WTC11 (cell line): Measurements from ENCODE around the gene NACC2. TPM values are rescaled to one million over a fixed set of nuclear protein-coding genes. Genes with fewer than 3 reads are reported as not detected.
"Not testable (repeated sequence)": the region's sequence is repeated elsewhere in the genome, so short reads cannot be mapped to it uniquely, and the experiment has no call there.

Experiments
- ATAC-seq: fragments of 200-7000 bp; cut with Tn5 transposase; 2 replicates; pipeline ENCODE4 v1.10.0; 2021; ENCODE audit warnings: mild to moderate bottlenecking, moderate library complexity
- CTCF ChIA-PET: fragments of 300-600 bp; sonication (Branson Sonifier 250); formaldehyde crosslinking; loops from one replicate; lab custom pipeline; 2021; ENCODE audit warnings: antibody characterized with exemption; lab: Charles Lee
- POLR2A ChIA-PET: fragments of 350-600 bp; sonication (Branson Sonifier 250); formaldehyde crosslinking; loops from one replicate; lab custom pipeline; 2021; ENCODE audit warnings: antibody characterized with exemption; lab: Charles Lee
- DNase-seq: peaks from one replicate; pipeline ENCODE4 v3.0.0; 2021; ENCODE audit warnings: low spot score
- H3K27ac Mint-ChIP-seq: 2 replicates; pipeline ENCODE4 v1.8.0; 2021; ENCODE audit warnings: mixed read lengths
- H3K27me3 Mint-ChIP-seq: 2 replicates; pipeline ENCODE4 v1.8.0; 2021; ENCODE audit warnings: low read depth, mild to moderate bottlenecking, moderate library complexity, mixed read lengths
- H3K36me3 Mint-ChIP-seq: 2 replicates; pipeline ENCODE4 v1.8.0; 2021; ENCODE audit warnings: mixed read lengths
- H3K4me1 Mint-ChIP-seq: 2 replicates; pipeline ENCODE4 v1.8.0; 2022; ENCODE audit warnings: mixed read lengths
- H3K4me3 Mint-ChIP-seq: 2 replicates; pipeline ENCODE4 v1.8.0; 2021; ENCODE audit warnings: mild to moderate bottlenecking, moderate library complexity, mixed read lengths
- H3K9me3 Mint-ChIP-seq: 2 replicates; pipeline ENCODE4 v1.8.0; 2021; ENCODE audit warnings: mixed read lengths
- ATF1 ChIP-seq: sonication (generic); formaldehyde crosslinking; IDR thresholded peaks from 2 replicates; pipeline ENCODE4 v1.8.1; 2023; ENCODE audit warnings: mild to moderate bottlenecking, moderate library complexity, missing genetic modification reagents
- CREB1 ChIP-seq: sonication (generic); formaldehyde crosslinking; IDR thresholded peaks from 2 replicates; pipeline ENCODE4 v1.8.0; 2023; ENCODE audit warnings: mild to moderate bottlenecking, missing genetic modification reagents
- EMX1 ChIP-seq: fragments of 250-450 bp; sonication (Bioruptor Pico); IDR thresholded peaks from 2 replicates; pipeline ENCODE4 v1.8.0; 2021; ENCODE audit warnings: mild to moderate bottlenecking
- GTF2I ChIP-seq: fragments of 250-450 bp; sonication (Bioruptor Pico); conservative IDR thresholded peaks from 2 replicates; pipeline ENCODE4 v1.4.0; 2021; ENCODE audit warnings: mild to moderate bottlenecking
- JUN ChIP-seq: sonication (generic); formaldehyde crosslinking; IDR thresholded peaks from 2 replicates; pipeline ENCODE4 v1.8.0; 2023; ENCODE audit warnings: mild to moderate bottlenecking, missing genetic modification reagents
- NFATC4 ChIP-seq: fragments of 250-450 bp; sonication (Bioruptor Pico); IDR thresholded peaks from 2 replicates; pipeline ENCODE4 v1.9.0; 2021; ENCODE audit warnings: mild to moderate bottlenecking
- PRRX2 ChIP-seq: fragments of 250-450 bp; sonication (Bioruptor Pico); IDR thresholded peaks from 2 replicates; pipeline ENCODE4 v1.8.0; 2021; ENCODE audit warnings: mild to moderate bottlenecking
- SOX15 ChIP-seq: fragments of 250-450 bp; sonication (Bioruptor Pico); IDR thresholded peaks from 2 replicates; pipeline ENCODE4 v1.9.0; 2021; ENCODE audit warnings: mild to moderate bottlenecking
- TEAD4 ChIP-seq: sonication (generic); formaldehyde crosslinking; IDR thresholded peaks from 2 replicates; pipeline ENCODE4 v1.8.0; 2022; ENCODE audit warnings: mild to moderate bottlenecking, missing genetic modification reagents
- ZBTB21 ChIP-seq: sonication (generic); formaldehyde crosslinking; IDR thresholded peaks from 2 replicates; pipeline ENCODE4 v1.8.1; 2023; ENCODE audit warnings: mild to moderate bottlenecking, missing genetic modification reagents, borderline replicate concordance
- ZNF671 ChIP-seq: fragments of 250-450 bp; sonication (Bioruptor Pico); IDR thresholded peaks from 2 replicates; pipeline ENCODE4 v1.8.0; 2021; ENCODE audit warnings: mild to moderate bottlenecking
- total RNA-seq: library from RNA; stranded (reverse); gene quantifications from 3 replicates; pipeline ENCODE4 v1.2.3, GENCODE V29; 2021
- TF ChIP-seq, protein P1 (sequence below): sonication (generic); formaldehyde crosslinking; IDR thresholded peaks from 2 replicates; pipeline ENCODE4 v1.8.0; 2022; ENCODE audit warnings: mild to moderate bottlenecking, missing genetic modification reagents
- TF ChIP-seq, protein P2 (sequence below): sonication (generic); formaldehyde crosslinking; conservative IDR thresholded peaks from 2 replicates; pipeline ENCODE4 v1.8.1; 2022; ENCODE audit warnings: mild to moderate bottlenecking, missing genetic modification reagents
- TF ChIP-seq, protein P3 (sequence below): fragments of 250-450 bp; sonication (Bioruptor Pico); IDR thresholded peaks from 2 replicates; pipeline ENCODE4 v1.9.0; 2021; ENCODE audit warnings: mild to moderate bottlenecking, borderline replicate concordance
- TF ChIP-seq, protein P4 (sequence below): sonication (generic); formaldehyde crosslinking; IDR thresholded peaks from 2 replicates; pipeline ENCODE4 v1.8.1; 2023; ENCODE audit warnings: mild to moderate bottlenecking, missing genetic modification reagents

Gene NACC2
- total RNA-seq, 1 experiment from 2014 or later = 17.1 TPM

DNA sequence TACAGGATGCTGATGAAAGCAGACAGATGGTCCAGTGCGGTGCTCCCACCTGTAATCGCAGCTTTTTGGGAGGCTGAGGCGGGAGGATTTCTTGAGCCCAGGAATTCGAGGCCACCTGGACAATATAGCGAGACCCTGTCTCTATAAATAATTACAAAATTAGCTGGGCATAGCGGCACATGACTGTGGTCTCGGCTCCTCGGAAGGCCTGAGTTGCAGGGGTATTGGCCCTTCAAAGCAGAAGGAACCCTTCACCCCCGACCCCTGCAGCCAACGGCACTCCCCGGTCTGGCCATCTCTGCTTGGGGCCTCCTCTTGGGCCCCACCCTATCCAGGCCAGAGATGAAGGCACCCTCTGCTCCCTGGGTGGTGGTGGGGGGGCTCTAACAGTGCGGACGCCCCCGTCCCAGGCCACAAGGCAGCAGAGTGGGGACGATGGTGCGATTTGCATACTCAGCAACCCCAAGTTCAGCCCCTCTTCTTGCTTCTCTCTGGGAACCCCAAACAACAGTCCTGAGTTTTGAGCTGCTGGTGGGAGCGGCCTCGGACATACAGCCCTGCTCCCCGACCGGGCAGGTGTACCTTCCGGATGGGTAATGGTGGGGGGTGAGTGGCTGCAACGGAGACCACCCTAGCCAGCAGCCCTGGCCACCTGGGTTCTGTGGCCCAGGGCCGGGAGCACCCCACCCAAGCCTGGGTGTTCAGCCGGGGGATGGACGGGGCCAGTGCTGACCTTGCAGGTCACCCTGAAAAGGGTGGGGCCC, 50.7 kb downstream of the NACC2 start:
- CTCF ChIA-PET = no interaction called here
- Mint-ChIP-seq H3K4me1 (peaks cover 3% of the 10 kb centered on the region), H3K9me3 (peaks cover 5% of the 10 kb centered on the region), H3K36me3 (peaks cover 4% of the 10 kb centered on the region), H3K27ac (no peak overlapping the region), H3K27me3 (no peaks in the 10 kb centered on the region), H3K4me3 (no peak overlapping the region)
- no peak for ATAC-seq
- DNase-seq = no peak
- TF ChIP-seq SOX15 (no peak), ZBTB21 (CRISPR knock-in tag) (no peak), NFATC4 (CRISPR knock-in tag) (no peak)
- TF ChIP-seq, protein P1, sequence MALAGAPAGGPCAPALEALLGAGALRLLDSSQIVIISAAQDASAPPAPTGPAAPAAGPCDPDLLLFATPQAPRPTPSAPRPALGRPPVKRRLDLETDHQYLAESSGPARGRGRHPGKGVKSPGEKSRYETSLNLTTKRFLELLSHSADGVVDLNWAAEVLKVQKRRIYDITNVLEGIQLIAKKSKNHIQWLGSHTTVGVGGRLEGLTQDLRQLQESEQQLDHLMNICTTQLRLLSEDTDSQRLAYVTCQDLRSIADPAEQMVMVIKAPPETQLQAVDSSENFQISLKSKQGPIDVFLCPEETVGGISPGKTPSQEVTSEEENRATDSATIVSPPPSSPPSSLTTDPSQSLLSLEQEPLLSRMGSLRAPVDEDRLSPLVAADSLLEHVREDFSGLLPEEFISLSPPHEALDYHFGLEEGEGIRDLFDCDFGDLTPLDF (CRISPR knock-in tag) = no peak
- TF ChIP-seq, protein P2, sequence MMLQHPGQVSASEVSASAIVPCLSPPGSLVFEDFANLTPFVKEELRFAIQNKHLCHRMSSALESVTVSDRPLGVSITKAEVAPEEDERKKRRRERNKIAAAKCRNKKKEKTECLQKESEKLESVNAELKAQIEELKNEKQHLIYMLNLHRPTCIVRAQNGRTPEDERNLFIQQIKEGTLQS = no peak
- POLR2A ChIA-PET = no interaction called here

DNA sequence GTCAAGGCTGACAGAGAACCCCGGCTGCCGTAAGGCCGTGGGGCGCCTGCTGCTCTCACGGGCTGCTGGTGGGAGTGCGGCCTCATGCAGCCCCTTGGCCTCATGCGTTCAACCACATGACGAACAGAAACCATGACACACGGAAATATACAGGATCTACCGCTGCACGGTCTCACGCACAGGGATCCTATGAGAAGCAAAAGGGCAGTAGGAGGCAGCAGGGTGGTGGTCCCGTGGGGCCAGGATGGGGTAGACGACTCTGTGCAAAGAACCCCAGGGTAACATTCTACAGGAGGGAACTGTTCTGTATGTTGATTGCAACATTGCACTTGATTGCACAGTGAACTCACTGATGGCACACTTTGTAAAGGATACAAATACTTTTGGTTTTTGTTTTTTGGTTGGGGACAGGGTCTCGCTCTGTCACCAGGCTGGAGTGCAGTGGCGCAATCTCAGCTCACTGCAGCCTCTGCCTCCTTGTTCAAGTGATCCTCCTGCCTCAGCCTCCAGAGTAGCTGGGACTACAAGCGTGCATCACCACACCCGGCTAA, 51.6 kb downstream of the NACC2 start:
- H3K4me3 Mint-ChIP-seq = no peak overlapping the region
- no peak for DNase-seq
- no peak for TF ChIP-seq GTF2I (CRISPR knock-in tag)
- ATAC-seq = no peak
- peak overlapping the region; percentile 59; the same call in 1 of the 2 replicates for H3K27ac Mint-ChIP-seq
- peaks cover 11% of the 10 kb centered on the region for H3K36me3 Mint-ChIP-seq
- CTCF ChIA-PET = no interaction called here
- H3K9me3 Mint-ChIP-seq = peaks cover 12% of the 10 kb centered on the region
- no peaks in the 10 kb centered on the region for H3K27me3 Mint-ChIP-seq
- peaks cover 3% of the 10 kb centered on the region for H3K4me1 Mint-ChIP-seq
- POLR2A ChIA-PET = no interaction called here

DNA sequence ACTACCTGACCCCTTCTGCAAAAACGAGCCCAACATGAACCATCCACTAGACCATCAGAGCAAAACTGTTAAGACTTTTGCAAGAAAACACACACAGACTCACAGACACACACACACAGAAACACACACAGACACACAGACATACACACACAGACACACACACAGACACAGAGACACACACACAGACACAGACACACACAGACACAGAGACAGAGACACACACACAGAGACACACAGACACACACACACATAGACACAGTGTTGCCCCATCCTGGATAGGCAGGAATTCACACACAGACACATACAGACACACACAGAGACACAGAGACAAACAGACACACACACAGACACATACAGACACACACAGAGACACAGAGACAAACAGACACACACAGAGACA, 52.5 kb downstream of the NACC2 start:
- H3K4me3 Mint-ChIP-seq = no peak overlapping the region
- no peak overlapping the region for H3K27ac Mint-ChIP-seq
- H3K9me3 Mint-ChIP-seq = peaks cover 18% of the 10 kb centered on the region
- no peak for DNase-seq
- CTCF ChIA-PET = no interaction called here
- H3K36me3 Mint-ChIP-seq = peaks cover 16% of the 10 kb centered on the region
- TF ChIP-seq TEAD4 (CRISPR knock-in tag) (no peak), JUN (CRISPR knock-in tag) (no peak), ATF1 (no peak), PRRX2 (CRISPR knock-in tag) (no peak), EMX1 (CRISPR knock-in tag) (no peak), CREB1 (CRISPR knock-in tag) (no peak), ZNF671 (no peak)
- TF ChIP-seq, protein P3, sequence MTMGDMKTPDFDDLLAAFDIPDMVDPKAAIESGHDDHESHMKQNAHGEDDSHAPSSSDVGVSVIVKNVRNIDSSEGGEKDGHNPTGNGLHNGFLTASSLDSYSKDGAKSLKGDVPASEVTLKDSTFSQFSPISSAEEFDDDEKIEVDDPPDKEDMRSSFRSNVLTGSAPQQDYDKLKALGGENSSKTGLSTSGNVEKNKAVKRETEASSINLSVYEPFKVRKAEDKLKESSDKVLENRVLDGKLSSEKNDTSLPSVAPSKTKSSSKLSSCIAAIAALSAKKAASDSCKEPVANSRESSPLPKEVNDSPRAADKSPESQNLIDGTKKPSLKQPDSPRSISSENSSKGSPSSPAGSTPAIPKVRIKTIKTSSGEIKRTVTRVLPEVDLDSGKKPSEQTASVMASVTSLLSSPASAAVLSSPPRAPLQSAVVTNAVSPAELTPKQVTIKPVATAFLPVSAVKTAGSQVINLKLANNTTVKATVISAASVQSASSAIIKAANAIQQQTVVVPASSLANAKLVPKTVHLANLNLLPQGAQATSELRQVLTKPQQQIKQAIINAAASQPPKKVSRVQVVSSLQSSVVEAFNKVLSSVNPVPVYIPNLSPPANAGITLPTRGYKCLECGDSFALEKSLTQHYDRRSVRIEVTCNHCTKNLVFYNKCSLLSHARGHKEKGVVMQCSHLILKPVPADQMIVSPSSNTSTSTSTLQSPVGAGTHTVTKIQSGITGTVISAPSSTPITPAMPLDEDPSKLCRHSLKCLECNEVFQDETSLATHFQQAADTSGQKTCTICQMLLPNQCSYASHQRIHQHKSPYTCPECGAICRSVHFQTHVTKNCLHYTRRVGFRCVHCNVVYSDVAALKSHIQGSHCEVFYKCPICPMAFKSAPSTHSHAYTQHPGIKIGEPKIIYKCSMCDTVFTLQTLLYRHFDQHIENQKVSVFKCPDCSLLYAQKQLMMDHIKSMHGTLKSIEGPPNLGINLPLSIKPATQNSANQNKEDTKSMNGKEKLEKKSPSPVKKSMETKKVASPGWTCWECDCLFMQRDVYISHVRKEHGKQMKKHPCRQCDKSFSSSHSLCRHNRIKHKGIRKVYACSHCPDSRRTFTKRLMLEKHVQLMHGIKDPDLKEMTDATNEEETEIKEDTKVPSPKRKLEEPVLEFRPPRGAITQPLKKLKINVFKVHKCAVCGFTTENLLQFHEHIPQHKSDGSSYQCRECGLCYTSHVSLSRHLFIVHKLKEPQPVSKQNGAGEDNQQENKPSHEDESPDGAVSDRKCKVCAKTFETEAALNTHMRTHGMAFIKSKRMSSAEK (CRISPR knock-in tag) = no peak
- TF ChIP-seq, protein P4, sequence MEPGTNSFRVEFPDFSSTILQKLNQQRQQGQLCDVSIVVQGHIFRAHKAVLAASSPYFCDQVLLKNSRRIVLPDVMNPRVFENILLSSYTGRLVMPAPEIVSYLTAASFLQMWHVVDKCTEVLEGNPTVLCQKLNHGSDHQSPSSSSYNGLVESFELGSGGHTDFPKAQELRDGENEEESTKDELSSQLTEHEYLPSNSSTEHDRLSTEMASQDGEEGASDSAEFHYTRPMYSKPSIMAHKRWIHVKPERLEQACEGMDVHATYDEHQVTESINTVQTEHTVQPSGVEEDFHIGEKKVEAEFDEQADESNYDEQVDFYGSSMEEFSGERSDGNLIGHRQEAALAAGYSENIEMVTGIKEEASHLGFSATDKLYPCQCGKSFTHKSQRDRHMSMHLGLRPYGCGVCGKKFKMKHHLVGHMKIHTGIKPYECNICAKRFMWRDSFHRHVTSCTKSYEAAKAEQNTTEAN (CRISPR knock-in tag) = no peak
- TF ChIP-seq, all 79 proteins: peak for 0
- Mint-ChIP-seq H3K4me1 (no peaks in the 10 kb centered on the region), H3K27me3 (no peaks in the 10 kb centered on the region)
- POLR2A ChIA-PET = no interaction called here
- ATAC-seq = no peak

DNA sequence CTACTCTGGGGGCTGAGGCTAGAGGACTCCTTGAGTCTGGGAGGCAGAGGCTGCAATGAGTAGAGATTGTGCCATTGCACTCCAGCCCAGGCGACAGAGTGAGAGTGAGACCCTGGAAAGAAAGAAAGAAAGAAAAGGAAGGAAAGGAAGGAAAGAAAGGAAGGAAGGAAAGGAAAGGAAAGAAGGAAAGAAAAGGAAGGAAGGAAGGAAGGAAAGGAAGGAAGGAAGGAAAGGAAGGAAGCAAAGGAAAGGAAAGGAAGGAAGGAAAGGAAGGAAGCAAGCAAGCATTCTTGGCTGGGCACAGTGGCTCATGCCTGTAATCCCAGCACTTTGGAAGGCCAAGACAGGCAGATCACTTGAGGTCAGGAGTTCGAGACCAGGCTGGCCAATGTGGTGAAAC, 54.2 kb downstream of the NACC2 start:
- ATAC-seq, DNase-seq, POLR2A ChIA-PET, H3K4me1 Mint-ChIP-seq, H3K27me3 Mint-ChIP-seq, H3K4me3 Mint-ChIP-seq, CTCF ChIA-PET: not testable (repeated sequence)
- Mint-ChIP-seq H3K36me3 (peaks cover 26% of the 10 kb centered on the region), H3K9me3 (peaks cover 25% of the 10 kb centered on the region), H3K27ac (0 out of 2 replicates have a peak overlapping the region, but pooled peaks have one; percentile 43)
